Small intestine (tissue), 7 donors: Measurements from ENCODE around the gene MBLAC1. TPM values are rescaled to one million over a fixed set of nuclear protein-coding genes. Genes with fewer than 3 reads are reported as not detected.

Experiments
- DNase-seq, 2 donors: peaks; one replicate each; pipeline versions ENCODE4 v3.0.0 to v3.0.0-alpha.2; 2013
- FAIRE-seq: peaks from 2 replicates; lab custom pipeline; 2012; peaks lifted over from hg19 to GRCh38; lab: Jason Lieb, UNC
- H3K27ac ChIP-seq, 3 donors: one replicate each; pipeline ENCODE4 v1.5.1; 2013; ENCODE audit warnings: low read length in 2 of 3, mild to moderate bottlenecking in 2 of 3, control low read depth in 1 of 3, inconsistent platforms in 1 of 3, low read depth in 1 of 3, moderate library complexity in 1 of 3
- H3K27me3 ChIP-seq, 3 donors: one replicate each; pipeline ENCODE4 v1.6.1; 2013; ENCODE audit warnings: low read length in 3 of 3, inconsistent platforms in 1 of 3; ENCODE audit not compliant: control insufficient read depth in 3 of 3, insufficient read depth in 3 of 3
- H3K36me3 ChIP-seq, 3 donors: one replicate each; pipeline ENCODE4 v1.6.1; 2013; ENCODE audit warnings: low read length in 3 of 3, inconsistent platforms in 1 of 3, low read depth in 1 of 3, mild to moderate bottlenecking in 1 of 3, moderate library complexity in 1 of 3; ENCODE audit not compliant: control insufficient read depth in 3 of 3, insufficient read depth in 2 of 3
- H3K4me1 ChIP-seq, 3 donors: one replicate each; pipeline ENCODE4 v1.6.1; 2013; ENCODE audit warnings: low read length in 2 of 3, inconsistent platforms in 1 of 3, low read depth in 1 of 3, mild to moderate bottlenecking in 1 of 3, moderate library complexity in 1 of 3; ENCODE audit not compliant: control insufficient read depth in 3 of 3, insufficient read depth in 2 of 3
- H3K4me3 ChIP-seq, 3 donors: one replicate each; pipeline ENCODE4 v1.5.1; 2013; ENCODE audit warnings: low read length in 3 of 3, control low read depth in 1 of 3, inconsistent platforms in 1 of 3, low read depth in 1 of 3, mild to moderate bottlenecking in 1 of 3, moderate library complexity in 1 of 3
- H3K9me3 ChIP-seq, 2 donors: one replicate each; pipeline ENCODE4 v1.6.1; 2013; ENCODE audit warnings: low read depth in 1 of 2, low read length in 1 of 2; ENCODE audit not compliant: control insufficient read depth in 2 of 2, insufficient read depth in 1 of 2
- whole genome bisulfite sequencing, 3 donors: extraction: QIAGEN DNeasy Blood & Tissue Kit; methylation state at CpG; one replicate each; pipeline ENCODE4 v1.1.7; 2013; 5-methylcytosine and 5-hydroxymethylcytosine counted together
- polyA plus RNA-seq, 4 donors: library from polyadenylated mRNA; stranded (reverse) in 3 of 4; unstranded in 1 of 4; fragments of 200-250 nt in 3 of 4; fragments of 120-200 nt in 1 of 4; gene quantifications; one replicate each; pipeline versions ENCODE4 v1.2.1 to v1.2.3, GENCODE V29; 2013
- donor health status: healthy with polysubstance abuse.
- donor health status: control.
- donor health status: control.
- donor health status: Bipolar disorder and iron deficiency.
- donor health status: healthy.

The MBLAC1 gene
- polyA plus RNA-seq, 4 donors = 2.0 to 3.3 (median 2.7) TPM

DNA sequence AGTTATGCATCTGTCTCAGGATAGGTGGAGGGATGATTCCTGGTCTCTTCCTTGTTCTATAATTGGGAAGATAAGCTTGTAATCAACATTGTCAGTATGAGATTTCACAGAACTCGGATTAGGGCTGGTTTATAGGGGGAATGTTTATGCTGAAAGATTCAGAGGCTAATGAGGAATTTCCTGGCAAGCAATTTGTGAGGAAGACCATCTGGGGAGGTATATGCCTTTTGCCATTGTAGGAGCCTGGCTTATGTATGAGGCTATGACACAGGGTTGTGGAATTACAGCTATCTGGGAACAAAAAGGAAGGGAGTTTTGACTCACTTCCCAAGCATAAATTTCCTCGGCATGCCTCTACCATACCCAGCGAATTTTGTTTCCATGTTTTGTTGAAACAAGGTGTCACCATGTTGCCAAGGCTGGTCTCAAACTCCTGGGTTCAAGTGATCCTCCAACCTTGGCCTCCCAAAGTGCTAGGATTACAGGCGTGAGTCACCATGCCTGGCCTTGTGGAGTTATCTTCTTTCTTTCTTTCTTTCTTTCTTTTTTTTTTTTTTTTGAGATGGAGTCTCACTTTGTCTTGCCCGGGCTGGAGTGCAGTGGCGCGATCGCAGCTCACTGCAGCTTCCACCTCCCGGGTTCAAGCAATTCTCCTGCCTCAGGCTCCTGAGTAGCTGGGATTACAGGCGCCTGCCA, 39.6 kb upstream of the MBLAC1 start:
- Histone ChIP-seq H3K4me3 (no peak overlapping the region), H3K36me3 (peaks cover 4 to 17% (median 4%) of the 10 kb centered on the region in 3 donors), H3K9me3 (no peaks in the 10 kb centered on the region), H3K4me1 (peaks cover 0 to 18% (median 0%) of the 10 kb centered on the region in 3 donors), H3K27me3 (no peaks in the 10 kb centered on the region), H3K27ac (peak overlapping the region in 2 of 3 donors; percentile 49 to 89)
- no peak for DNase-seq
- WGBS, 3 donors = 78 to 89% (median 87%) methylated on average over 10 of the region's 10 CpGs
- no peak for FAIRE-seq

DNA sequence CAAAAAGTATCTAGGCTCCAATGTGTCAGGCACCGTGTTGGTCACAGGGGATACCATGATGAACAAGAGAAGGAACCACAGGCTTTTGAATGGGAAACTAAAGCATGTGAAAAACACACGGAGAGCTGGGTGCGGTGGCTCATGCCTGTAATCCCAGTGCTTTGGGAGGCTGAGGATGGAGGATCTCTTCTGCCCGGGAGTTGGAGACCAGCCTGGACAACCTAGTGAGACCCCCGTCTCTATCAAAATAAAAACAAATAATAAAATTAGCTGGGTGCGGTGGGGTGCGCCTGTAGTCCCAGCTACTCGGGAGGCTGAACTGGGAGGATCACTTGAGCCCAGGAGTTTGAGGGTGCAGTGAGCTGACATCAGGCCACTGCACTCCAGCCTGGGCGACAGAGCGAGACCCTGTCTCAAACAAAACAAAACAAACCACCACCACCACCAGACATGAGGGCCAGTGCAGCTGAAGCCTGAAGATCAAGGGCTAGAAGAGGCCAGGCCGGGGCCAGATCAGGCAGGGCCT, 38.6 kb upstream of the MBLAC1 start:
- FAIRE-seq (no peak), DNase-seq (no peak)
- peak overlapping the region; percentile 47 to 99 (median 91) for H3K4me3 ChIP-seq
- 71 to 78% (median 74%) methylated on average over 11 of the region's 11 CpGs for WGBS, 3 donors
- H3K9me3 ChIP-seq = no peaks in the 10 kb centered on the region
- no peaks in the 10 kb centered on the region for H3K27me3 ChIP-seq
- peaks cover 0 to 15% (median 0%) of the 10 kb centered on the region in 3 donors for H3K4me1 ChIP-seq
- peak overlapping the region; percentile 67 to 89 (median 74) for H3K27ac ChIP-seq
- H3K36me3 ChIP-seq = peaks cover 4 to 27% (median 12%) of the 10 kb centered on the region in 3 donors

DNA sequence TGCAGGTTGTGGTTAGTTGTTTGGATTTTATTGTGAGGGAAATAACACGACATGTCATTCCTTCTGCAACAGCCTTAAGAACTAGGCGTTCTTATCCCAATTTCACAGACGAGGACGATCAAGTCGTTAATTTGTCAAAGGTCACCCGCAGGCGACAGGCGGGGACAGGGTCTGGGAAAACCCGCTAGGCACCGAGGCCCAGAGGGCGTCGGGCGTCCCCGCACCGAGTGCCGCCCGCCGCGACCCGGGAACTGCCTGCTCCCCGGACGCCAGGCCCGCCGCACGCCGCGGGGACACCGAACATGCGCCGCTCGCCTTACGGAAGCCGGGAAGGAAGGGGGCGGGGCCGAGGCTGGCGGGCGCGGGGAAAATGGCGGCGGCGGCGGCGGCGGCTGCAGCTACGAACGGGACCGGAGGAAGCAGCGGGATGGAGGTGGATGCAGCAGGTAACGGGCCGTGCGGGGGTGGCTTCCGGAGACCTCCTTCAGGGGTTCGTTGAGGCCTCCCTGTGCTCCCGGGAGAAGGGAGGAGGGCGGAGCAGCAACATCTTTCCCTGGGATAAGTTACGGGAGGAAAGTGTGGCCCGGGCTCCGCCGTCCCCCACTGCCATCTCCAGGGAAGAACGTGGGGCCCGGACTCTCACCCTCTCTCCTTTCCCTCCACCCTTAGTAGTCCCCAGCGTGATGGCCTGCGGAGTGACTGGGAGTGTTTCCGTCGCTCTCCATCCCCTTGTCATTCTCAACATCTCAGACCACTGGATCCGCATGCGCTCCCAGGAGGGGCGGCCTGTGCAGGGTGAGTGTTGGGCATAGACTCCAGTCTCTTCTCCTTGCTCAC, 37.9 kb upstream of the MBLAC1 start, which contains the start of gene COPS6:
TSS of gene COPS6 (plus strand) at position 349 of the 837 bp plus-strand sequence. CDS start at position 371, 22 bp downstream.
- no peaks in the 10 kb centered on the region for H3K9me3 ChIP-seq
- H3K27me3 ChIP-seq = no peaks in the 10 kb centered on the region
- WGBS, 3 donors = 0% methylated on average over 49 to 68 of the region's 68 CpGs
- H3K36me3 ChIP-seq = peaks cover 4 to 33% (median 17%) of the 10 kb centered on the region in 3 donors
- H3K27ac ChIP-seq = peak within 1 kb of the TSS; percentile 67 to 89 (median 74)
- FAIRE-seq (no peak), DNase-seq (peak; percentile 78 to 94)
- H3K4me3 ChIP-seq = peak within 1 kb of the TSS; percentile 47 to 99 (median 91)
- peaks cover 0 to 15% (median 0%) of the 10 kb centered on the region in 3 donors for H3K4me1 ChIP-seq

DNA sequence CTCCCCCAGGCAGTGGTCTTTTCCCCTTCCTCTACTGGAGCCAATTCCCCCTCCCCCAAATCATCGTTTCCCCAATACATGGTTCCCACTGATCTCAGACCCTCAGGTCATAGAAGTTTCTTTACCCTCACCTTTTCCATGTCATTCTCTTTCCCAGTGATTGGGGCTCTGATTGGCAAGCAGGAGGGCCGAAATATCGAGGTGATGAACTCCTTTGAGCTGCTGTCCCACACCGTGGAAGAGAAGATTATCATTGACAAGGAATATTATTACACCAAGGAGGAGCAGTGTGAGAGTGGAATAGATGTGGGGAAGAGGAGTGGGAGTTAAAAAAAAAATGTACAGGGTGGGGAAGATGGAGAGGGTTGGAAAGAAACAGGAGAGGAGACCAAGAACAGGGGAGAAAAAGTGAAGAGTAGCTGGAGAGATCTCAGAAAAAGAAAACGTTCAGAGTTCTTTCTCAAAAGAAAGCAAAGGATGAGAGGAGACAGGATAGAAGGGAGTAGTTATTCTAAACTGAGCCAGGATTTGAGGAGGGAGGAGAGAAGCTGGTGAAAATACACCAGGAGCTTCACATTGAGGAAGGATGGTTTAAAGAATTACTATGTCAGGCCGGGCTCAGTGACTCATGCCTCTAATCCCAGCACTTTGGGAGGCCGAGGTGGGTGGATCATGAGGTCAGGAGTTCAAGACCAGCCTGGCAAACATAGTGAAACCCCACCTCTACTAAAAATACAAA, 37.1 kb upstream of the MBLAC1 start:
- no peak for DNase-seq
- no peak for FAIRE-seq
- peak overlapping the region; percentile 6 to 74 (median 67) for H3K27ac ChIP-seq
- peak overlapping the region; percentile 47 to 99 (median 91) for H3K4me3 ChIP-seq
- no peaks in the 10 kb centered on the region for H3K27me3 ChIP-seq
- H3K9me3 ChIP-seq = no peaks in the 10 kb centered on the region
- H3K4me1 ChIP-seq = peaks cover 0 to 15% (median 0%) of the 10 kb centered on the region in 3 donors
- WGBS, 3 donors = 9 to 30% (median 23%) methylated on average over 7 of the region's 7 CpGs
- H3K36me3 ChIP-seq = peaks cover 12 to 38% (median 24%) of the 10 kb centered on the region in 3 donors

DNA sequence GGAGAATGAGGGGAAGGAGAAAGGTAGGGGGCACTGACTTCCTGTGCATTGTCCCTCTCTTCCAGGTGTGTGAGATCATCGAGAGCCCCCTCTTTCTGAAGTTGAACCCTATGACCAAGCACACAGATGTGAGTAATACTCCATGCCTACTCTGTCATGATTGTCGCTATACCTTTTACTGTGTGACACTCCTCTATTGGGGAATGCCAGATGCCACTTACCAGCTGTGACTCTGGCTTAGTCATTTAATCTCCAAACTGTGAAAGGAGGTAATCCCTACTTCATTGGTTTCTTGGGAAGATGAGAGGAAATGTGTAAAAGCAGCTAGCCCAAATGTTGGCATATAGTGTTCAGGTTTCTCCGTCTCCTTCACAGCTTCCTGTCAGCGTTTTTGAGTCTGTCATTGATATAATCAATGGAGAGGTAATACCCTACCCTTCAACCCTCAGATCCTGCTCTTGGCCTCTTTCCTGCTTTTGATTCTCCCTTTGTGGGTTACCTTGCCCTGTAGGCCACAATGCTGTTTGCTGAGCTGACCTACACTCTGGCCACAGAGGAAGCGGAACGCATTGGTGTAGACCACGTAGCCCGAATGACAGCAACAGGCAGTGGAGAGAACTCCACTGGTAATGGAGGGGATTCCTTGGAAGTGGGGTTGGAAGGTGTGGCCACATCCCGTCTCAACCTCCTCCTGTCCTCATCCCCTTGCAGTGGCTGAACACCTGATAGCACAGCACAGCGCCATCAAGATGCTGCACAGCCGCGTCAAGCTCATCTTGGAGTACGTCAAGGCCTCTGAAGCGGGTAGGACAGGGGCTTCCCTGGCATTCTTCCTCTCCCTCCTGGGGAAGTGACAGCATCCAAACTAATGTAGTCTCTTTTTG, 36.0 kb upstream of the MBLAC1 start:
- no peak for DNase-seq
- Histone ChIP-seq H3K4me1 (peaks cover 0 to 15% (median 0%) of the 10 kb centered on the region in 3 donors), H3K27ac (no peak overlapping the region), H3K27me3 (no peaks in the 10 kb centered on the region), H3K9me3 (no peaks in the 10 kb centered on the region), H3K4me3 (no peak overlapping the region), H3K36me3 (peaks cover 17 to 49% (median 28%) of the 10 kb centered on the region in 3 donors)
- WGBS, 3 donors = 86 to 90% (median 87%) methylated on average over 14 of the region's 14 CpGs
- FAIRE-seq = no peak

DNA sequence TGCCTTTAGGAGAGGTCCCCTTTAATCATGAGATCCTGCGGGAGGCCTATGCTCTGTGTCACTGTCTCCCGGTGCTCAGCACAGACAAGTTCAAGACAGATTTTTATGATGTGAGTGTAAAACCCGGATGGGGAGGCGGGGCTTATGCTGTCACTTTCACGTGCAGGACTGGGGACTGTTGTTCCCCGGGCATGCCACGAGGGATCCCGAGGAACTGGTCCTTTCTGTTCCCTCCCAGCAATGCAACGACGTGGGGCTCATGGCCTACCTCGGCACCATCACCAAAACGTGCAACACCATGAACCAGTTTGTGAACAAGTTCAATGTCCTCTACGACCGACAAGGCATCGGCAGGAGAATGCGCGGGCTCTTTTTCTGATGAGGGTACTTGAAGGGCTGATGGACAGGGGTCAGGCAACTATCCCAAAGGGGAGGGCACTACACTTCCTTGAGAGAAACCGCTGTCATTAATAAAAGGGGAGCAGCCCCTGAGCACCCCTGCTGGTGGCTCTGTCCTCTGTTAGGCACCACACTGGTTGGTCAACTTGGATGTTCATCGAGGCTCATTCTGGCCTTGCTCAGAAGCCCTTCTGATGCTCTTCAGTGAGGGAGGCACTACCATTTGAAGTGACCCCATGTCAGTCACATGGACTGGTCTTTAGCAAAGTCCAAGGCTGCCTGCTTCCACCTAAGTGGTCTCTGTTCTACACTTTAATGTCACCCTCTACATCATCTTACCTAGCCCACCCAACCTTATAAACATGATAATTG, 35.2 kb upstream of the MBLAC1 start:
- DNase-seq (no peak), FAIRE-seq (no peak)
- no peak overlapping the region for H3K27ac ChIP-seq
- no peak overlapping the region for H3K4me3 ChIP-seq
- peaks cover 0 to 15% (median 0%) of the 10 kb centered on the region in 3 donors for H3K4me1 ChIP-seq
- 52 to 61% (median 61%) methylated on average over 19 of the region's 19 CpGs for WGBS, 3 donors
- no peaks in the 10 kb centered on the region for H3K27me3 ChIP-seq
- peaks cover 25 to 57% (median 35%) of the 10 kb centered on the region in 3 donors for H3K36me3 ChIP-seq
- no peaks in the 10 kb centered on the region for H3K9me3 ChIP-seq

DNA sequence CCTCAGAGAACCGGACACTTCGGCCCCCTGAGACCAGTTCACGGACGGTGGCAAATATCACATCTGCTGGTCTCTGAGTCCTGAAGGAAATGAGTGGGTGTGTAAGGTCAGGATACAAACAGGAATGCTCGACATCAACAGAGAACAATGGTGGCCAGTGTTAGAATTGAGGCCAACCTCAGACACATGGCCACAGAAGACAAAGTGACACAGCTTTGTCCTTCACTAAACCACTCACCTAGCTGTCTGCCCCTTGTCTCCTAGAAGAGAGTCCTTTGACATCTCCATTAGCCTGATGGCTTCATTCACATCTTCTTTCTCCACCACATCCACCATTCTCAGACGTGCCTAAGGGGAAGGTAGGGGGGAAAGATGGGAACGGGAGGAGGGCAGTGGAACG, 33.7 kb upstream of the MBLAC1 start:
- WGBS, 3 donors = 57 to 69% (median 64%) methylated on average over 7 to 8 of the region's 8 CpGs
- Histone ChIP-seq H3K4me1 (peaks cover 0 to 13% (median 0%) of the 10 kb centered on the region in 3 donors), H3K36me3 (peaks cover 35 to 72% (median 40%) of the 10 kb centered on the region in 3 donors), H3K27ac (no peak overlapping the region), H3K9me3 (no peaks in the 10 kb centered on the region), H3K27me3 (no peaks in the 10 kb centered on the region), H3K4me3 (no peak overlapping the region)
- no peak for FAIRE-seq
- no peak for DNase-seq
